ENCODE data around the gene GREB1L.

Gene GREB1L

DNA sequence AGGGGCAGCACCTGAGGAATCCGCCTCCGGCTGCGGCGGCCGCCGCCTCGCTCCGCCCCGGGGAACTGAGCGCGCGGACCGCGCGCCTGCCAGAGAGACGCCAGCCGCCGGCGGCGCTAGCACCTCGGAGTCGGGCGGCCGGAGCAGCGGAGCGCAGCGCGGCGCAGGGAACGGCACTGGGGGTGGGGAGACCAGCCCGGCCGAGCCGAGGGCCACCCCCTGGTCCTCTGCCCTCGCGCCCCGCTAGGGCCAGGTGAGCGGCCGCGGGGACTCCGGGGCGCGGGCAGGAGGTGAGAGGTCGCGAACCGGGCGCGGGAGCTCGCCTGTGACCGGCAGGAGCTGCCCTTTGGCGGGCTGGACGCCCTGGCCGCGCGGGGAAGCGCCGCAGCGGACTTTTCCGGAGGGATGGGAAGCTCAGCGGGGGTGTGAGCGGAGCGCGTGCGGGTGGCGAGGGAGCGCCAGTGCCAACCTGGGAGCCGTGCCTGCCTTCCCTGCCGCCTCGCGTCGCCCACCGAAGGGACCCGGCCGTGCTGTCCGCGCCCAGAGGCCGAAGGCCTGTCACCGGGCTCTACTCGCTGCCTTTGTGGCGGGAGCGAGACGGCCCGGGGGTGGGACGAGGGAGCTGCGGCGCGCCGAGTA, at the start of gene GREB1L:
GREB1L (plus strand) TSS at position 92 of the 639 bp plus-strand sequence. CDS start 141,287 bp downstream, outside the sequence.
- TF ChIP-seq, protein P1, sequence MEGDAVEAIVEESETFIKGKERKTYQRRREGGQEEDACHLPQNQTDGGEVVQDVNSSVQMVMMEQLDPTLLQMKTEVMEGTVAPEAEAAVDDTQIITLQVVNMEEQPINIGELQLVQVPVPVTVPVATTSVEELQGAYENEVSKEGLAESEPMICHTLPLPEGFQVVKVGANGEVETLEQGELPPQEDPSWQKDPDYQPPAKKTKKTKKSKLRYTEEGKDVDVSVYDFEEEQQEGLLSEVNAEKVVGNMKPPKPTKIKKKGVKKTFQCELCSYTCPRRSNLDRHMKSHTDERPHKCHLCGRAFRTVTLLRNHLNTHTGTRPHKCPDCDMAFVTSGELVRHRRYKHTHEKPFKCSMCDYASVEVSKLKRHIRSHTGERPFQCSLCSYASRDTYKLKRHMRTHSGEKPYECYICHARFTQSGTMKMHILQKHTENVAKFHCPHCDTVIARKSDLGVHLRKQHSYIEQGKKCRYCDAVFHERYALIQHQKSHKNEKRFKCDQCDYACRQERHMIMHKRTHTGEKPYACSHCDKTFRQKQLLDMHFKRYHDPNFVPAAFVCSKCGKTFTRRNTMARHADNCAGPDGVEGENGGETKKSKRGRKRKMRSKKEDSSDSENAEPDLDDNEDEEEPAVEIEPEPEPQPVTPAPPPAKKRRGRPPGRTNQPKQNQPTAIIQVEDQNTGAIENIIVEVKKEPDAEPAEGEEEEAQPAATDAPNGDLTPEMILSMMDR (IDR thresholded peaks at IDR 0.05; ENCODE audit: insufficient read depth, missing control alignments): peak; percentile 27
- DNase-seq (ENCODE audit: insufficient read length, low spot score) (peak; percentile 61), FAIRE-seq (no peak)

DNA sequence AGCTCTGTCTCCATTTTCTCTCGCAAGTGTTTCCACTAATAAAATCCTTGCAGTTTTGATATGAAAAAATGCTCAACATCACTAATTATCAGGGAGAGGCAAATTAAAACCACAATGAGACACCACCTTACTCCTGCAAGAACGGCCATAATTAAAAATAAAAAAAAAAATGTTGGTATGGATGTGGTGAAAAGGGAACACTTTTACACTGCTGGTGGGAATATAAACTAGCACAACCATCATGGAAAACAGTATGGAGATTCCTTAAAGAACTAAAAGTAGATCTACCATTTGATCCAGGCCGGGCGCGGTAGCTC, 49.8 kb upstream of the GREB1L start:
- FAIRE-seq (no peak), DNase-seq (ENCODE audit: insufficient read length, low spot score) (no peak)
- TF ChIP-seq, protein P1 (IDR thresholded peaks at IDR 0.05; ENCODE audit: insufficient read depth, missing control alignments): no peak

DNA sequence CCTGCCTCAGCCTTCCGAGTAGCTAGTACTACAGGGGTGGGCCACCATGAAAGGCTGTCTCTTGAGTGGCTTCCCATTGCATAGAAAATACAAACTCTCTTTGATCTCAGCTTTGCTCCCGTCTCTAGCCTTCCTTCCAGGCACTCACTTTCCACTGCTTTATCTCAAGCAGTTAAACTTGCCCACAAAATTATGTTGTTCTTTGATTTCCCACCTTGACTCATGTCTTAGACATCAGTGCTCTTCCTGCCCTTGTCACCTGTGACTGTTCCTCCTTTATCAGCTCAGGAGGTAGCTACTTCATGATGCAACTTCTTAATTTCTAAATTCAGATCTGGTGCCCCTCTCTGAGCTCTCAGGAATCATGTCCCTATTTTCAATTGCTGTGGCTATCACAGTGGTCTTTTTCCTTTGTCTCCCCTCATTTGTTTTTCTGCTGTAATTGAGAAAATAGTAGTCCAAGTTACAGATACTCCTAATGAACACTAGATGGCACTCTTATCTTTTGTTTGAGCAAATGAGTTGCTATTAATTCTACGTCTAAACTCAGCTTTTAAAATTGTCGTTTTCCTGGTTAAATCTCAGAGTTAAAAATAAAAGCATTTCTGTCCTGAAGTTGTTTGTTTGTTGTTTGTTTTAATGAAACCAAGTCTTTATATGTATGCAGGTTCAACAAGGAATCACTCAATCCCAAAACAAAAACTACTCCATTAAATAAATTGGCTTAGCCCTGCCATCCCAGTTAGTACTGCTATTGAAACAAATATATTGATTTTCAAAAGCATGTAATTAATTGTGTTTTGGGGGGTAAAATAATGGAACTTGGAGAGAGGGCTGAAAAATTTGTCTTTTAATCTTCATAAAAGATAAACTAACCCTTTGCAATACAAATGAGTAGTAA, 46.9 kb upstream of the GREB1L start:
- TF ChIP-seq, protein P1 (IDR thresholded peaks at IDR 0.05; ENCODE audit: insufficient read depth, missing control alignments): peak; percentile 84
- DNase-seq (ENCODE audit: insufficient read length, low spot score) (no peak), FAIRE-seq (peak; percentile 99)

DNA sequence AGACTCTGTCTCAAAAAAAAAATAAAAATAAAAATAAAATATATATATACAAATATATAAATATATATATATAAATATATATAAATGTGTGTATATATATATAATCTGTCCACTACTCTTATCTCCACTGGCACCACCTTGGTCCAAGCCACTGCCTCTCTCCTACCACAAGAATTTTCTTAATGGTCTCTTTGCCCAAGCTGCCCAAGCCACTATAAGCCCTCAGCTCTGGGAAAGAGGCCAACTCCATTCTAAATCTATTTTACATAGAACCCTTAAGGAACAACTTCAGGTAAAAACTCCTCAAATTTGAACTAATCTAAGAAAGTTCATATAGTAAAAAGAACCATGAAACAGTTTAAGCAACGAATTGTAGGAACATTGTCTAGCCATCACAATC, 45.6 kb upstream of the GREB1L start:
- TF ChIP-seq, protein P1 (IDR thresholded peaks at IDR 0.05; ENCODE audit: insufficient read depth, missing control alignments): no peak
- FAIRE-seq (no peak), DNase-seq (ENCODE audit: insufficient read length, low spot score) (no peak)

DNA sequence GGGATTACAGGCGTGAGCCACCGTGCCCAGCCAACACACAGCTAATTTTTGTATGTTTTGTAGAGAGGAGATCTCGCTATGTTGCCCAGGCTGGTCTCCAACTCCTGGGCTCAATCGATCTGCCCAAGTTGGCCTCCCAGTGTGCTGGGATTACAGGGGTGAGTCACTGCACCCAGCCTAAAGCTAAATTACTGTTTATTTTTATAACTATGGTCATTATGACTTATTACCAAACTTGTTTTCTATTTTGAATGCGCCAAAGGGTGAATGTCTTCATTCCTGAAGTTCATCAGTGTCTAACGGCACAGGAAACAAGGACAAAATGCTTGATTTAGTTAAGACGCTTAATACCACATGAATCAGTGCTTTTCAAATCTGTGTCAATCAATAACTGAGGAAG, 38.9 kb upstream of the GREB1L start:
- no peak for DNase-seq (ENCODE audit: insufficient read length, low spot score)
- FAIRE-seq: peak; percentile 25
- TF ChIP-seq, protein P1 (IDR thresholded peaks at IDR 0.05; ENCODE audit: insufficient read depth, missing control alignments): no peak

DNA sequence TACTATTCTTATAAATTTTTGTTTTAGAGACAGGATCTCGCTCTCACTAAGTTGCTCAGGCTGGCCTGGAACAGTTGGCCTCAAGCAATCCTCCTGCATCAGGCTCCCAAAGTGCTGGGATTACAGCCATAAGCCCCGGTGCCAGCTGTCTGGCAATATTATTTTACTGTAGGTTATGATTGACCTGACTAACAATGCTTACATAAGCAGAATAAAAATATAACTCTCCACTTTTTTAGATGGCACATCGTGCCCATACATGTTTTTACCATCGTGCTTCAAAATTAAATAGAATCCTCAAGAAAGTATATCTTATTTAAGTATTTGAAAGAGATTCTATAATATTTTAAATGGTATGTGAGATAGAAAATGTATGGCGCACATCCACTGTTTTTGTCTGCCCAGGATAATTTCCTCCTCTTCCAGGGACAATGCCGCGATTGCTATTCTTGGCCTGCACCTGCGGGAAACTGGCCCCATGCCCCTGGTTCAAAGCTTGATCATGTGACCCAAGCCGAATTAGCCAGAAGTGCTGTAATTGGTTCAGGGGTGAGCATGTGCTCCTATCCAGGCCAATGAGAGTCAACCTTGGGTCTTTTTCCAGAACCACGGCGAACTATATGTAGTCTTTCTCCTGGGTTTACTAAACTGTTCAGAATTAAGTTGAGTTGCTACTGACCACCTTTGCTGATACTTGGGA, 38.3 kb upstream of the GREB1L start:
- FAIRE-seq (peak; percentile 6), DNase-seq (ENCODE audit: insufficient read length, low spot score) (no peak)
- TF ChIP-seq, protein P1 (IDR thresholded peaks at IDR 0.05; ENCODE audit: insufficient read depth, missing control alignments): no peak

Measured in D721Med (cell line).